ENCODE measurements around the gene RMC1.

The RMC1 gene

GRCh38 chr18:23524213-23524707, 20.9 kb downstream of the RMC1 start:
- TF ChIP-seq CEBPB (IDR thresholded peaks at IDR 0.05) (no peak), EP300 (IDR thresholded peaks at IDR 0.05; ENCODE audit: borderline replicate concordance) (no peak), REST (IDR thresholded peaks at IDR 0.05; ENCODE audit: low read depth) (no peak), YY1 (IDR thresholded peaks at IDR 0.05; ENCODE audit: low read depth) (no peak), MAX (IDR thresholded peaks at IDR 0.05) (no peak), FOXM1 (IDR thresholded peaks at IDR 0.05; ENCODE audit: borderline replicate concordance, low read depth) (no peak), EGR1 (IDR thresholded peaks at IDR 0.05) (no peak), CREB1 (IDR thresholded peaks at IDR 0.05; ENCODE audit: low read depth) (no peak), TEAD4 (IDR thresholded peaks at IDR 0.05) (no peak), NFIC (IDR thresholded peaks at IDR 0.05) (no peak), TAF1 (IDR thresholded peaks at IDR 0.05; ENCODE audit: low read depth) (no peak), ZBTB7A (IDR thresholded peaks at IDR 0.05; ENCODE audit: low read depth) (no peak), TCF12 (IDR thresholded peaks at IDR 0.05; ENCODE audit: low read depth) (no peak), RAD21 (IDR thresholded peaks at IDR 0.05; ENCODE audit: low read depth) (no peak), USF1 (IDR thresholded peaks at IDR 0.05) (no peak)

GRCh38 chr18:23526501-23527063, 23.3 kb downstream of the RMC1 start:
- TF ChIP-seq USF1 (IDR thresholded peaks at IDR 0.05) (no peak), ZBTB7A (IDR thresholded peaks at IDR 0.05; ENCODE audit: low read depth) (no peak), REST (IDR thresholded peaks at IDR 0.05; ENCODE audit: low read depth) (no peak), CREB1 (IDR thresholded peaks at IDR 0.05; ENCODE audit: low read depth) (no peak), TCF12 (IDR thresholded peaks at IDR 0.05; ENCODE audit: low read depth) (no peak), MAX (IDR thresholded peaks at IDR 0.05) (no peak), CEBPB (IDR thresholded peaks at IDR 0.05) (no peak), NFIC (IDR thresholded peaks at IDR 0.05) (no peak), FOXM1 (IDR thresholded peaks at IDR 0.05; ENCODE audit: borderline replicate concordance, low read depth) (no peak), RAD21 (IDR thresholded peaks at IDR 0.05; ENCODE audit: low read depth) (no peak), YY1 (IDR thresholded peaks at IDR 0.05; ENCODE audit: low read depth) (no peak), EP300 (IDR thresholded peaks at IDR 0.05; ENCODE audit: borderline replicate concordance) (no peak), TEAD4 (IDR thresholded peaks at IDR 0.05) (no peak), EGR1 (IDR thresholded peaks at IDR 0.05) (no peak), TAF1 (IDR thresholded peaks at IDR 0.05; ENCODE audit: low read depth) (no peak)

GRCh38 chr18:23528580-23529472, 25.5 kb downstream of the RMC1 start:
- no peak for TF ChIP-seq CREB1 (IDR thresholded peaks at IDR 0.05; ENCODE audit: low read depth)
- TF ChIP-seq CEBPB (IDR thresholded peaks at IDR 0.05): peak; percentile 86

- no peak for TF ChIP-seq CEBPB (IDR thresholded peaks at IDR 0.05)
- TF ChIP-seq MAX (IDR thresholded peaks at IDR 0.05): no peak
- TF ChIP-seq TEAD4 (IDR thresholded peaks at IDR 0.05): no peak
- TF ChIP-seq EGR1 (IDR thresholded peaks at IDR 0.05): no peak
- no peak for TF ChIP-seq TAF1 (IDR thresholded peaks at IDR 0.05; ENCODE audit: low read depth)
- TF ChIP-seq REST (IDR thresholded peaks at IDR 0.05; ENCODE audit: low read depth): no peak
- TF ChIP-seq USF1 (IDR thresholded peaks at IDR 0.05): no peak
- TF ChIP-seq CREB1 (IDR thresholded peaks at IDR 0.05; ENCODE audit: low read depth): no peak
- no peak for TF ChIP-seq TCF12 (IDR thresholded peaks at IDR 0.05; ENCODE audit: low read depth)
- no peak for TF ChIP-seq NFIC (IDR thresholded peaks at IDR 0.05)
- TF ChIP-seq FOXM1 (IDR thresholded peaks at IDR 0.05; ENCODE audit: borderline replicate concordance, low read depth): no peak
- TF ChIP-seq RAD21 (IDR thresholded peaks at IDR 0.05; ENCODE audit: low read depth): no peak
- no peak for TF ChIP-seq ZBTB7A (IDR thresholded peaks at IDR 0.05; ENCODE audit: low read depth)
- no peak for TF ChIP-seq YY1 (IDR thresholded peaks at IDR 0.05; ENCODE audit: low read depth)
These were observed 26.3 kb downstream of the RMC1 start for GRCh38 chr18:23529604-23530003.
